Regular cardiac myocyte (primary cell): ENCODE measurements around the gene PIN1. TPM values are rescaled to one million over a fixed set of nuclear protein-coding genes. Genes with fewer than 3 reads are reported as not detected.

Source experiments
- total RNA-seq: library from RNA; depleted of rRNA; stranded (reverse); fragments of >200 nt; gene quantifications from 2 replicates; pipeline ENCODE4 v1.2.3, GENCODE V29; 2014

Gene PIN1
- 77.2 and 144 TPM in 2 replicates for total RNA-seq

DNA sequence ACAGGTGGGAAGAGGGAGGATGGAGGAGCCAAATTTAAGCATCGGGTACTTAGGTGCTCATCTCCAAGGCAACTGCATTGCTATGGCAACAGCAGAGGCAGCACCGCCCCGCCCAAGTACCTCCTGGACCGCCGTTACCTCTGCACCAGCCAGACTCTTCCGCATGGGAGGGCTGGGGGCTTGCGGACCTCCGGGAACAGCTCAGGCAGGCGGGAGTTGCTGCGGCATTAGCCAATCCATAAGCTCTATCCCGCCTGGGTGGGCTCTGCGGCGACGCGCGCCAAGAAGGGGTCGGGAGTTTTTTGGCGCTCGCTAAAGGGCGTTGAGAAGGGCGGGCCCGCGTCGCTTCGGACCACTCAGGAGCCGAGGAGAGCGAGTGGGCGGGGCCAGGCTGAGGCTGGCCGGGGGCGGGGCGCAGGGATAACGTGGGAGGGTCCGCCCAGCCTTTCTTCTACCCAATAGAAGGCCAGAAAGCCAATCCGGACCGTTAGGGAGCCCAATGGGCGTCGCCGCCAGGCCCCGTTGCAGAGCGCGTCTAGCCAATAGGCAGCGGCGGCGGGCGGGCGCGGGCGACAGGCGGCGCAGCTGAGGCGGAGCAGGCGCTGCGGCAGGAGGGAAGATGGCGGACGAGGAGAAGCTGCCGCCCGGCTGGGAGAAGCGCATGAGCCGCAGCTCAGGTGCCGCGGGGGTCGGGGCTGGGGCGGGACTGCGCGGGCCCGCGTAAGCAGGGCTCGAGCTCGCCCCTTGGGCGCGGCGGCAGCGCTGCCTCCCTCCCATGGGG is at the start of gene PIN1:
Gene PIN1 (plus strand): TSS at position 593 of the 781 bp plus-strand sequence. CDS start 27 bp downstream, at position 620.

DNA sequence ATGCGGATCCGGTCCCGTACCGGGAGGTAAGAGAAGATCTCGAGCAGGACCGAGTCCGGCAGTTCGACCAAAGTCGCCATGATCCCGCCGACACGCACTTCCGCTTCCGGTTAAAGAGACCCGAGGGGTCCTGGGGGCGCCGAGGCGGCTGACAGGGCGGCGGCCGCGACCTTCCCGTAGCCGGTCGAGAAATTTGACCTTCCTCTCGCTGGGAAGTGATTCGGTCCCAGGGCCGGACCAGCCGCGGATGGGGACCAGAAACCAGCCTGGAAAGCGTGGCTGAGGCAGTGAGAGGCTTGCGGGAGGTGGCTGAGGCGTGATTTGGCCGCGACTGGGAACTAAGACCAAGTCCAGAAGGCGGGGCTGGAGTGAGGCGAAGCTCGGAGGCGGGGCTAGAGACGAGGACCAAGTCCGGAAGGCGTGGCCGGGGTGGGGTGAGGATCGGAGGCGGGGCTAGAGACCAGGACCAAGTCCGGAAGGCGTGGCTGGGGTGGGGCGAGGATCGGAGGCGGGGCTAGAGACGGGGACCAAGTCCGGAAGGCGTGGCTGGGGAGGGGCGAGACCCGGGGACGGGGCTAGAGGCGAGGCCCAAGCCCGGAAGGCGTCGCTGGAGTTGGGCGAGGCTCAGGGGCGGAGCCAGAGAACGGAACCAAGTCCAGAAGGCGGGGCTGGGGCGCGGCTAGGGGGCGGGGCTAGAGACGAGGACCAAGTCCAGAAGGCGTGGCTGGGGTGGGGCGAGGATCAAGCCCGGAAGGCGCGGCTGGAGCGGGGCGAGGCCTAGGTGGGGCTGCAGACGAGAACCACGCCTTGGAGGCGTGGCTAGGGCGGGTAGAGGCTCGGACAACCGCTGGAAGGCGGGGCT is 16.2 kb upstream of the PIN1 start, which contains the start of gene FBXL12:
Gene FBXL12 (minus strand): TSS at position 346 of the 862 bp plus-strand sequence. CDS start 266 bp downstream, at position 80.

DNA sequence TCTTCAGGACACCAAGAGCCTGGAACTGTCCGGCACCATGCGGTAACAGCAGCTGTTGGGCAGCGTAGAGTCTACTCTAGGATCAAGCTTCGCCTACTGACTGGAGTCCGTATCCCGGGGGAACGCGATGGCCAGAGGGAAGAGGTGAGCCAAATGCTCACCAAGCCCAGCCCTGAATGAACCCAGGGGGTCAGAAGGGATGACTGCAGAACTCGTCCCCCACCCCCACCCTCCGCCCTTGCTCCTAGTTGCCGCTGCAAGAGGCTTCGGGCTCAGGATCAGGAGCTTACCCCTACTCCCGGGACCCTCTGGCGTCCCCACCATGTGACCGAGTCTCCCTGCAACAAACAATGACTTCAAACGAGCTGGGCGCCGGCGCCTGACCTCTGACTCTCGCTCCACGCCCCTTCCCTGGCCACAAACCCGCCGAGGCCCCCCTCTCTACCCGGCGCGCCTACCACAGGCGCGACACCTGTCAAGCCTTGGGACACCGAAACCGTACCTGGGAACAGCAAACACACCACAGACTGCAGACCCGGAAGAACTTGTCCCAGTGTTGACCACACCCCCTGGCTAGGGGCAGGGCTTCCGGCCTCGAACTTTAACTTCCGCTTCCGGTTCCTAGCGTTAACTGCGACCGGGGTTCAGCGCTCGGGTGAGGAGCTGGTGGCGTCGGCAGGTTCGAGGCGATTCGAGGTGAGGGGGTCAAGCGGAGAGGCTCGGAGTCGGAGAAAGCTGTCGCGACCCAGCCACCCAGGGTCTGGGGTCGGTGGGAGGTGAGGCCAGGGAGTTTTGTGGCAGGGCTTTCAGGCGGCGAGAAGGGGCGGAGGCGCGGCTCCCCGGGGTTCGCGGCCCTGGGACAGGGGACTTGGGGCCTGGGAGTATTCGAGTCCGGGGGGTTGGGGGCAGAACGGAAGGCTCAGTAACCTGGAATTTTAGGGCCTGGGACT is 7.6 kb upstream of the PIN1 start, which contains the start of gene UBL5:
Gene UBL5 (plus strand): TSS at position 630 of the 950 bp plus-strand sequence. CDS start 420 bp downstream, outside the sequence.

Other genes with a start within 250 kb of the PIN1 start
- 37.4 and 42.8 TPM in 2 replicates for gene ZNF561, start 214.1 kb upstream of the PIN1 start, total RNA-seq
- 31.6 and 40.9 TPM in 2 replicates for gene ZNF562, start 160.2 kb upstream of the PIN1 start, total RNA-seq
- gene ZNF846, start 66.6 kb upstream of the PIN1 start, total RNA-seq, result 6.7 and 20.6 TPM in 2 replicates
- gene FBXL12, start 16.2 kb upstream of the PIN1 start, total RNA-seq, result 14.8 and 21.7 TPM in 2 replicates
- 357 and 386 TPM in 2 replicates for gene UBL5, start 7.4 kb upstream of the PIN1 start, total RNA-seq
- gene OLFM2, start 101.2 kb downstream of the PIN1 start, total RNA-seq, result 2.9 and 37.5 TPM in 2 replicates
- 4.0 and 18.6 TPM in 2 replicates for gene COL5A3, start 175.2 kb downstream of the PIN1 start, total RNA-seq
- not detected in 2 replicates for gene RDH8, start 178.2 kb downstream of the PIN1 start, total RNA-seq